GM10266 (cell line): ENCODE measurements around the gene TADA2A.

Experiments
- DNase-seq: peaks from one replicate; pipeline ENCODE4 v3.0.0; 2012; ENCODE audit errors: extremely low spot score
- CTCF ChIP-seq: IDR thresholded peaks from 2 replicates; pipeline ENCODE4 v1.5.1; 2012; ENCODE audit warnings: mild to moderate bottlenecking, low read depth; ENCODE audit not compliant: control insufficient read depth, insufficient read depth; ENCODE audit errors: missing control alignments

Gene TADA2A

GRCh38 chr17:37465069-37465616, 58.5 kb downstream of the TADA2A start:
- TF ChIP-seq CTCF, result no peak
- no peak for DNase-seq

- DNase-seq, result no peak
Measured at GRCh38 chr17:37466471-37466870, 59.8 kb downstream of the TADA2A start.

GRCh38 chr17:37470181-37470580, 63.5 kb downstream of the TADA2A start:
- no peak for TF ChIP-seq CTCF
- DNase-seq, result no peak

More at GRCh38 chr17:37466471-37466870, 59.8 kb downstream of the TADA2A start:
- no peak for TF ChIP-seq CTCF

- no peak for DNase-seq
- TF ChIP-seq CTCF, result no peak
Measured at GRCh38 chr17:37475731-37476420, 69.2 kb downstream of the TADA2A start.

GRCh38 chr17:37476431-37477120, 69.9 kb downstream of the TADA2A start:
- no peak for TF ChIP-seq CTCF
- no peak for DNase-seq

GRCh38 chr17:37478187-37478586, 71.5 kb downstream of the TADA2A start:
- DNase-seq, result no peak
- TF ChIP-seq CTCF, result no peak

GRCh38 chr17:37479025-37479424, 72.3 kb downstream of the TADA2A start:
- TF ChIP-seq CTCF, result no peak
- no peak for DNase-seq
